CMK (cell line): ENCODE measurements around the gene POLG2.
"Not testable (repeated sequence)": the region's sequence is repeated elsewhere in the genome, so short reads cannot be mapped to it uniquely, and the experiment has no call there.

ENCODE experiments used
- DNase-seq: peaks from one replicate; pipeline ENCODE4 v3.0.0-alpha.2; 2010; ENCODE audit warnings: low read depth

POLG2 gene

GRCh38 chr17:64439521-64439920 is 57.3 kb downstream of the POLG2 start:
- DNase-seq, result not testable (repeated sequence)

GRCh38 chr17:64437944-64438525 is 58.8 kb downstream of the POLG2 start:
- DNase-seq, result no peak

GRCh38 chr17:64431534-64431933 is 65.3 kb downstream of the POLG2 start:
- DNase-seq, result no peak

- not testable (repeated sequence) for DNase-seq
Measured at GRCh38 chr17:64430036-64430435, 66.8 kb downstream of the POLG2 start.

GRCh38 chr17:64428406-64428805 is 68.4 kb downstream of the POLG2 start:
- no peak for DNase-seq
